ENCODE data around the gene SLC12A7. TPM values are rescaled to one million over a fixed set of nuclear protein-coding genes. Genes with fewer than 3 reads are reported as not detected.

Gene SLC12A7
- total RNA-seq, 6 experiments from 2014 or later, result 0.07 to 0.09 (median 0.09) TPM; not detected in 3

DNA sequence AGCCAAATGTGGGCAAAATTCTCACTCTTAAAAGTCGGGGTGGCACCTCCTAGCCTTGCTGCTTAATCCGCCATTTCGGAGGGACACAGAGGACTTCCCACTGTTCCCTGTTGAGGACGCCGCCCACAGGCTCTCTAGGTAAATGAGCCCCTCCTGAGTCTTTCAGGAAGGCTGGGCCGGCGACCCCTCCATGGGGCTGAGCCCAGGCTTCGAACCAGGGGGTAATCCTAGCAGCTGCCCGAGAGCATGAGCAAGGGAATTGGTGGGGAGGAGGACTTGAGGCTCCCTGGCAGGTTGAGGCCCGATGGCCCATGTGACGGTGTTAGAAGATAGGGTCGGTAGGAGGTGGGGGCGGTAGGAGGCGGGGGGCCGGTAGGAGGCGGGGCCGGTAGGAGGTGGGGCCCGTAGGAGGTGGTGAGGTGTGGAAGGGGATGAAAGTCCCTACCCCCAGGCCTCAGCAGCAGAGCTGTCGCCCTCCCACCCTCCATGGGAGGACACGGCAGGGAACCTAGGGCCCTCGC, 17.1 kb downstream of the SLC12A7 start:
- DNase-seq, result no peak
- TF ChIP-seq, protein P1, sequence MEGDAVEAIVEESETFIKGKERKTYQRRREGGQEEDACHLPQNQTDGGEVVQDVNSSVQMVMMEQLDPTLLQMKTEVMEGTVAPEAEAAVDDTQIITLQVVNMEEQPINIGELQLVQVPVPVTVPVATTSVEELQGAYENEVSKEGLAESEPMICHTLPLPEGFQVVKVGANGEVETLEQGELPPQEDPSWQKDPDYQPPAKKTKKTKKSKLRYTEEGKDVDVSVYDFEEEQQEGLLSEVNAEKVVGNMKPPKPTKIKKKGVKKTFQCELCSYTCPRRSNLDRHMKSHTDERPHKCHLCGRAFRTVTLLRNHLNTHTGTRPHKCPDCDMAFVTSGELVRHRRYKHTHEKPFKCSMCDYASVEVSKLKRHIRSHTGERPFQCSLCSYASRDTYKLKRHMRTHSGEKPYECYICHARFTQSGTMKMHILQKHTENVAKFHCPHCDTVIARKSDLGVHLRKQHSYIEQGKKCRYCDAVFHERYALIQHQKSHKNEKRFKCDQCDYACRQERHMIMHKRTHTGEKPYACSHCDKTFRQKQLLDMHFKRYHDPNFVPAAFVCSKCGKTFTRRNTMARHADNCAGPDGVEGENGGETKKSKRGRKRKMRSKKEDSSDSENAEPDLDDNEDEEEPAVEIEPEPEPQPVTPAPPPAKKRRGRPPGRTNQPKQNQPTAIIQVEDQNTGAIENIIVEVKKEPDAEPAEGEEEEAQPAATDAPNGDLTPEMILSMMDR (IDR thresholded peaks at IDR 0.05), result no peak
- H3K9me3 Mint-ChIP-seq, result peaks cover 4% of the 10 kb centered on the region; the same call in 1 of the 2 replicates
- no peak overlapping the region for H3K4me3 Mint-ChIP-seq
- H3K4me1 Mint-ChIP-seq (ENCODE audit: low read depth), result no peaks in the 10 kb centered on the region
- no peak overlapping the region for H3K27ac Mint-ChIP-seq
- no peaks in the 10 kb centered on the region for H3K36me3 Mint-ChIP-seq (ENCODE audit: low read depth)
- peaks cover 9% of the 10 kb centered on the region for H3K27me3 Mint-ChIP-seq (ENCODE audit: insufficient read depth)

DNA sequence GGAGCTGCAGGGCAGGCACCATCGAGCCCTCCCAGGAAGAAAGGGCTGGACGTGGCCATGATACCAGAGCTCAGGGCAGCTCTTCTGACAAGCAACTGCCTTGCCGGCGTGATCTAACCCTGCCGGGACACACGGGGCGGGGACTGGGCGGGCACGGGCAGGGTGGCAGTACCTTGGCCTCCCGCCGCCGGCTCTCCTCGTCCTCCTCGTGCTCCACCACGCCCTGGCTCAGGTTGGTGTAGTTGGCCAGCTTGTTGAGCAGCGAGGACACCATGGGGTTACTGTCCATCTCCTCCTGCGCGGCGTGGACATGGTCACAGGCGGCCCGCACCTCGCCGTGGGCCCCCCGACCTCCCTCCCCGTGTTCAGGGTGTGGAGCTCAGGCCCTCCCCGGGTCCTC, 18.5 kb downstream of the SLC12A7 start:
- H3K4me3 Mint-ChIP-seq, result no peak overlapping the region
- H3K9me3 Mint-ChIP-seq, result peaks cover 8% of the 10 kb centered on the region; the same call in 1 of the 2 replicates
- no peak overlapping the region for H3K27ac Mint-ChIP-seq
- no peak for DNase-seq
- H3K4me1 Mint-ChIP-seq (ENCODE audit: low read depth), result no peaks in the 10 kb centered on the region
- H3K36me3 Mint-ChIP-seq (ENCODE audit: low read depth), result no peaks in the 10 kb centered on the region
- H3K27me3 Mint-ChIP-seq (ENCODE audit: insufficient read depth), result peaks cover 9% of the 10 kb centered on the region
- TF ChIP-seq, protein P1 (IDR thresholded peaks at IDR 0.05), result no peak

DNA sequence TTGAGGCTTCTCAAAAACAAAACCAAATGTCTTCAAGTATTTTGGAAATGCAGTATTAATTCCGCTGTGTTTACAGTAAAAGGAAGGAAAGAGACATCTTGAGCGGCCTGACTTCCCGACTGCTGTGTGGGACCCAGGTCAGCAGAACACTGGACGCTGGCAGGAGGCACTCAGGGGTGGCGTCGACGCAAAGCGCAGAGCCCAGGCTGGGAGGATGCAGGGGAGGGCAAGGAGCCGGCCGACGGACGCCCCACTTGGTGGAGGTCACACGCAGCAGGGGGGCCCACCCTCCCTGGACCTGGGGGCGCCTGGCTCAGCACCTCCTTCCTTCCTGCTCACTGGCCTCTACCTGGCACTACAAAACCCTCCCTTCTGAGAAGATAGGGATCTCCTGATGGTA, 19.7 kb downstream of the SLC12A7 start:
- H3K27ac Mint-ChIP-seq, result no peak overlapping the region
- peaks cover 9% of the 10 kb centered on the region for H3K27me3 Mint-ChIP-seq (ENCODE audit: insufficient read depth)
- no peaks in the 10 kb centered on the region for H3K36me3 Mint-ChIP-seq (ENCODE audit: low read depth)
- peaks cover 10% of the 10 kb centered on the region; the same call in 1 of the 2 replicates for H3K9me3 Mint-ChIP-seq
- no peak overlapping the region for H3K4me3 Mint-ChIP-seq
- H3K4me1 Mint-ChIP-seq (ENCODE audit: low read depth), result no peaks in the 10 kb centered on the region
- no peak for DNase-seq
- TF ChIP-seq, protein P1 (IDR thresholded peaks at IDR 0.05), result no peak

DNA sequence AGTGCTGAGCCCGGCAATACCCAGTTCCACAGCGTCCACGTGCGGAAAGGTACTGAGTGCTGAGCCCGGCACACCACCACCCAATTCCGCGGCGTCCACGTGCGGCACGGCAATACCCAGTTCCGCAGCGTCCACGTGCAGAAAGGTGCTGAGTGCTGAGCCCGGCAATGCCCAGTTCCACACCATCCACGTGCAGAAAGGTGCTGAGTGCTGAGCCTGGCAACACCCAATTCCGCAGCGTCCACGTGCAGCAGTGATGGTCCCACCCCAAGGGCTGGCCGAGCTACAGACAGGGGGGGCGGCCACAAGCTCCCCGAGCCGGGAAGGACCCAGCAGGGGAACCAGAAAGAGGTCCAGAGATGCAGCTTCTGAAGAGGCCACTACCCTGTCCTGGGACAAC, 20.2 kb downstream of the SLC12A7 start:
- Mint-ChIP-seq H3K36me3 (ENCODE audit: low read depth) (no peaks in the 10 kb centered on the region), H3K4me3 (no peak overlapping the region), H3K4me1 (ENCODE audit: low read depth) (no peaks in the 10 kb centered on the region), H3K27me3 (ENCODE audit: insufficient read depth) (peaks cover 6% of the 10 kb centered on the region), H3K9me3 (peaks cover 12% of the 10 kb centered on the region; the same call in 1 of the 2 replicates), H3K27ac (no peak overlapping the region)
- DNase-seq, result no peak
- TF ChIP-seq, protein P1 (IDR thresholded peaks at IDR 0.05), result no peak

DNA sequence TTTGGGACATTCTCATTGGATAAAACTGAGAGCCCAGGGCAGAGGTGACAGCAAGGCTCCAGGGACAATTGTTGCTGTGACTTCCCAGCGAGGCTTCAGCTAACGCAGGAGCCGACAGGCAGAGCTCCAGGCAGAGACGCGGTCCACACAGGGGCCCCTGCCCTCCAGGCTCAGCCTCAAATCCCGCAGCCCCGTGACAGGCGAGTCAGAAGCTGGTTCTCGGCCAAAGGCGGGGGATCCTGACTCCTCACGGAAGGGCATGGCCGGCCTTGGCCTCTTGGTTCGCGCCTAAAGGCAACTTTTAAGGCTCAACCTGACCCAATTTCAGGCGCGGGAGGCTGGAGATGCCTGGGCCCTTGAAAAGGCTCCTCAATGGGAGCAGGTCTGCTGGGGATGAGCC, 21.3 kb downstream of the SLC12A7 start:
- TF ChIP-seq, protein P1 (IDR thresholded peaks at IDR 0.05), result no peak
- Mint-ChIP-seq H3K9me3 (peaks cover 20% of the 10 kb centered on the region), H3K4me3 (no peak overlapping the region), H3K27ac (no peak overlapping the region), H3K27me3 (ENCODE audit: insufficient read depth) (peaks cover 5% of the 10 kb centered on the region), H3K36me3 (ENCODE audit: low read depth) (no peaks in the 10 kb centered on the region), H3K4me1 (ENCODE audit: low read depth) (no peaks in the 10 kb centered on the region)
- DNase-seq, result no peak

Data from HFFc6 (cell line).